ENCODE results near the gene MYRFL.
"Not testable (repeated sequence)": the region's sequence is repeated elsewhere in the genome, so short reads cannot be mapped to it uniquely, and the experiment has no call there.

The MYRFL gene

GRCh38 chr12:69843608-69844007, 18.6 kb downstream of the MYRFL start:
- DNase-seq (ENCODE audit: low spot score) (no peak), FAIRE-seq (no peak)

- FAIRE-seq (no peak), DNase-seq (ENCODE audit: low spot score) (no peak)
Measured at GRCh38 chr12:69844416-69844815, 19.4 kb downstream of the MYRFL start.

- DNase-seq (ENCODE audit: low spot score) (no peak), FAIRE-seq (no peak)
Measured at GRCh38 chr12:69844836-69845235, 19.8 kb downstream of the MYRFL start.

- no peak for FAIRE-seq
Measured at GRCh38 chr12:69846976-69847375, 21.9 kb downstream of the MYRFL start.

GRCh38 chr12:69851976-69852375, 26.9 kb downstream of the MYRFL start:
- FAIRE-seq, result no peak

More at GRCh38 chr12:69846976-69847375, 21.9 kb downstream of the MYRFL start:
- DNase-seq (ENCODE audit: low spot score), result no peak

GRCh38 chr12:69853176-69853961, 28.3 kb downstream of the MYRFL start:
- not testable (repeated sequence) for DNase-seq (ENCODE audit: low spot score); FAIRE-seq

More at GRCh38 chr12:69851976-69852375, 26.9 kb downstream of the MYRFL start:
- no peak for DNase-seq (ENCODE audit: low spot score)

- DNase-seq (ENCODE audit: low spot score) (no peak), FAIRE-seq (no peak)
Measured at GRCh38 chr12:69866698-69867097, 41.7 kb downstream of the MYRFL start.

- FAIRE-seq, result no peak
- DNase-seq (ENCODE audit: low spot score), result no peak
Measured at GRCh38 chr12:69868695-69869094, 43.7 kb downstream of the MYRFL start.

GRCh38 chr12:69872804-69873203, 47.8 kb downstream of the MYRFL start:
- DNase-seq (ENCODE audit: low spot score) (no peak), FAIRE-seq (no peak)

- FAIRE-seq (no peak), DNase-seq (ENCODE audit: low spot score) (no peak)
Measured at GRCh38 chr12:69873429-69873828, 48.4 kb downstream of the MYRFL start.

GRCh38 chr12:69874606-69875005, 49.6 kb downstream of the MYRFL start:
- FAIRE-seq (no peak), DNase-seq (ENCODE audit: low spot score) (no peak)

- DNase-seq (ENCODE audit: low spot score), result no peak
Measured at GRCh38 chr12:69875416-69875935, 50.4 kb downstream of the MYRFL start.

GRCh38 chr12:69879007-69879960, 54.3 kb downstream of the MYRFL start:
- FAIRE-seq (no peak), DNase-seq (ENCODE audit: low spot score) (peak; percentile 41)

More at GRCh38 chr12:69875416-69875935, 50.4 kb downstream of the MYRFL start:
- FAIRE-seq, result no peak

GRCh38 chr12:69880571-69880970, 55.5 kb downstream of the MYRFL start:
- FAIRE-seq (no peak), DNase-seq (ENCODE audit: low spot score) (no peak)

- FAIRE-seq (no peak), DNase-seq (ENCODE audit: low spot score) (no peak)
Measured at GRCh38 chr12:69881771-69882170, 56.7 kb downstream of the MYRFL start.

GRCh38 chr12:69884386-69884785, 59.4 kb downstream of the MYRFL start:
- DNase-seq (ENCODE audit: low spot score) (peak; percentile 71), FAIRE-seq (peak; percentile 87)

GRCh38 chr12:69885658-69886057, 60.6 kb downstream of the MYRFL start:
- FAIRE-seq (no peak), DNase-seq (ENCODE audit: low spot score) (no peak)

- FAIRE-seq, result no peak
- no peak for DNase-seq (ENCODE audit: low spot score)
Measured at GRCh38 chr12:69886109-69886508, 61.1 kb downstream of the MYRFL start.

GRCh38 chr12:69886715-69887114, 61.7 kb downstream of the MYRFL start:
- no peak for FAIRE-seq

GRCh38 chr12:69888901-69889300, 63.9 kb downstream of the MYRFL start:
- DNase-seq (ENCODE audit: low spot score), result no peak
- FAIRE-seq, result no peak

More at GRCh38 chr12:69886715-69887114, 61.7 kb downstream of the MYRFL start:
- DNase-seq (ENCODE audit: low spot score), result no peak

- FAIRE-seq (no peak), DNase-seq (ENCODE audit: low spot score) (no peak)
Measured at GRCh38 chr12:69894800-69895383, 69.9 kb downstream of the MYRFL start.
